ENCODE data around the gene YPEL1.

Gene YPEL1

GRCh38 chr22:21663738-21664137 lies 71.9 kb downstream of the YPEL1 start:
- DNase-seq (ENCODE audit: low read depth), result no peak
- no peak overlapping the region for H3K4me3 ChIP-seq (ENCODE audit: low read depth, low read length)
- no peak for TF ChIP-seq CTCF (IDR thresholded peaks at IDR 0.05; ENCODE audit: low read depth, low read length, missing control alignments)

GRCh38 chr22:21661991-21662390 lies 73.6 kb downstream of the YPEL1 start:
- H3K4me3 ChIP-seq (ENCODE audit: low read depth, low read length), result no peak overlapping the region
- TF ChIP-seq CTCF (IDR thresholded peaks at IDR 0.05; ENCODE audit: low read depth, low read length, missing control alignments), result no peak
- DNase-seq (ENCODE audit: low read depth), result no peak

GRCh38 chr22:21660904-21661303 lies 74.7 kb downstream of the YPEL1 start:
- no peak for DNase-seq (ENCODE audit: low read depth)
- no peak overlapping the region for H3K4me3 ChIP-seq (ENCODE audit: low read depth, low read length)
- TF ChIP-seq CTCF (IDR thresholded peaks at IDR 0.05; ENCODE audit: low read depth, low read length, missing control alignments), result no peak

GRCh38 chr22:21659864-21660525 lies 75.6 kb downstream of the YPEL1 start:
- no peak for DNase-seq (ENCODE audit: low read depth)
- no peak overlapping the region for H3K4me3 ChIP-seq (ENCODE audit: low read depth, low read length)
- TF ChIP-seq CTCF (IDR thresholded peaks at IDR 0.05; ENCODE audit: low read depth, low read length, missing control alignments), result no peak

- no peak for DNase-seq (ENCODE audit: low read depth)
- TF ChIP-seq CTCF (IDR thresholded peaks at IDR 0.05; ENCODE audit: low read depth, low read length, missing control alignments), result peak; percentile 40
- peak overlapping the region; percentile 77 for H3K4me3 ChIP-seq (ENCODE audit: low read depth, low read length)
Measured at GRCh38 chr22:21657360-21658032, 78.1 kb downstream of the YPEL1 start.

- H3K4me3 ChIP-seq (ENCODE audit: low read depth, low read length), result peak overlapping the region; percentile 77
- DNase-seq (ENCODE audit: low read depth), result no peak
- TF ChIP-seq CTCF (IDR thresholded peaks at IDR 0.05; ENCODE audit: low read depth, low read length, missing control alignments), result no peak
Measured at GRCh38 chr22:21657020-21657359, 78.6 kb downstream of the YPEL1 start.
